HL-60/S4 treated with phorbol 12-myristate 13-acetate at 8.2 ng/mL for 4 days and 3 days (cell line): ENCODE measurements around the gene HIBADH.

Experiments used
- in situ Hi-C: fragments of 300-500 bp; cut with MboI; formaldehyde crosslinking; loops from 2 replicates; pipeline ENCODE4 v1.15.0; 2022; ENCODE audit warnings: low sequenced_read_pairs

HIBADH gene

GRCh38 chr7:27603813-27604212 lies 58.9 kb downstream of the HIBADH start:
- in situ Hi-C loops, result no loop called here

GRCh38 chr7:27602766-27603165 lies 59.9 kb downstream of the HIBADH start:
- in situ Hi-C loops, result no loop called here

- in situ Hi-C loops, result no loop called here
Measured at GRCh38 chr7:27601217-27601616, 61.5 kb downstream of the HIBADH start.

- in situ Hi-C loops, result no loop called here
Measured at GRCh38 chr7:27600247-27600646, 62.4 kb downstream of the HIBADH start.

- in situ Hi-C loops, result no loop called here
Measured at GRCh38 chr7:27595009-27595408, 67.7 kb downstream of the HIBADH start.

- in situ Hi-C loops, result no loop called here
Measured at GRCh38 chr7:27593226-27593625, 69.5 kb downstream of the HIBADH start.

GRCh38 chr7:27590416-27590815 lies 72.3 kb downstream of the HIBADH start:
- in situ Hi-C loops, result no loop called here

- in situ Hi-C loops, result no loop called here
Measured at GRCh38 chr7:27587429-27587828, 75.3 kb downstream of the HIBADH start.

- in situ Hi-C loops, result no loop called here
Measured at GRCh38 chr7:27586825-27587224, 75.9 kb downstream of the HIBADH start.

- in situ Hi-C loops, result no loop called here
Measured at GRCh38 chr7:27585781-27586447, 76.8 kb downstream of the HIBADH start.

GRCh38 chr7:27581906-27582305 lies 80.8 kb downstream of the HIBADH start:
- in situ Hi-C loops, result no loop called here

GRCh38 chr7:27581119-27581518 lies 81.6 kb downstream of the HIBADH start:
- in situ Hi-C loops, result no loop called here

GRCh38 chr7:27579565-27579964 lies 83.1 kb downstream of the HIBADH start:
- in situ Hi-C loops, result loop anchor here (10.0 kb wide), 1 partner anchor 375 kb away; the partner anchor contains the start of gene HOXA13

- in situ Hi-C loops, result loop anchor here (10.0 kb wide), 1 partner anchor 373 kb away; the partner anchor contains the start of gene HOXA13
Measured at GRCh38 chr7:27578169-27578568, 84.5 kb downstream of the HIBADH start.

- in situ Hi-C loops, result loop anchor here (10.0 kb wide), 1 partner anchor 372 kb away; the partner anchor contains the start of gene HOXA13
Measured at GRCh38 chr7:27576360-27576944, 86.2 kb downstream of the HIBADH start.

- in situ Hi-C loops, result loop anchor here (10.0 kb wide), 1 partner anchor 371 kb away; the partner anchor contains the start of gene HOXA13
Measured at GRCh38 chr7:27575613-27576012, 87.1 kb downstream of the HIBADH start.

GRCh38 chr7:27569106-27569505 lies 93.6 kb downstream of the HIBADH start:
- in situ Hi-C loops, result no loop called here

- in situ Hi-C loops, result no loop called here
Measured at GRCh38 chr7:27567266-27567665, 95.4 kb downstream of the HIBADH start.

GRCh38 chr7:27564881-27565482 lies 97.7 kb downstream of the HIBADH start:
- in situ Hi-C loops, result no loop called here

GRCh38 chr7:27560706-27561235 lies 101.9 kb downstream of the HIBADH start:
- in situ Hi-C loops, result no loop called here

GRCh38 chr7:27555670-27556069 lies 107.0 kb downstream of the HIBADH start:
- in situ Hi-C loops, result no loop called here

- in situ Hi-C loops, result no loop called here
Measured at GRCh38 chr7:27554826-27555225, 107.9 kb downstream of the HIBADH start.
